ENCODE results near the gene ZGPAT. TPM values are rescaled to one million over a fixed set of nuclear protein-coding genes. Genes with fewer than 3 reads are reported as not detected.
"Not testable (repeated sequence)": the region's sequence is repeated elsewhere in the genome, so short reads cannot be mapped to it uniquely, and the experiment has no call there.

The ZGPAT gene
- total RNA-seq, 1 experiment from 2014 or later: 28.3 TPM

DNA sequence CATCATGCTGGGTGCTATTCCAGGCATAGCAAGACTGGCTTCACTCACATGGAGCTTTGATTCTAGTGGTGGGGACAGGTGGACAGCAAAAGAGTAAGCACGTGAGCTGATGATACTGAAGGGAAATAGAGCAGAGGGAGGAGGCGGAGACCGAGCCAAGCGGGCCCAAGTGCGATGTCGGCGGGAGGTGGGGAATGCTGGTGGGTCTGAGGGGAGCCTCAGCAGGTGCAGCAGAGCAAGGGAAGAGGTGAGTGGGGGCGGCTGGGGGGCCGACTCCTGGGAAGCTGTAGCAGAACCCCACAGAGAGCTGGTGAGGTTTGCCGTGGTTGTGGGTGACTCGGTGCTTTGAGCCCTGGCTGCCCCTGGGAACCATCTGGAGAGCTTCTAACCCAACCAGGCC lies 39.5 kb upstream of the ZGPAT start:
- Histone ChIP-seq H3K27ac (ENCODE audit: low read depth, low read length, poor library complexity, severe bottlenecking) (no peak overlapping the region), H3K36me3 (ENCODE audit: insufficient read depth, low read length, poor library complexity, severe bottlenecking) (peaks cover 24% of the 10 kb centered on the region), H3K27me3 (replicated peaks; ENCODE audit: insufficient read depth, low read depth, low read length, poor library complexity) (no peaks in the 10 kb centered on the region), H3K4me1 (ENCODE audit: insufficient read depth, low read length, poor library complexity, severe bottlenecking) (no peaks in the 10 kb centered on the region), H3K9me3 (ENCODE audit: low read depth, low read length, poor library complexity, severe bottlenecking) (no peaks in the 10 kb centered on the region), H3K4me3 (ENCODE audit: low read depth, low read length, poor library complexity, severe bottlenecking) (no peak overlapping the region)
- intact Hi-C loops (cut with micrococcal nuclease; ENCODE audit: unreplicated experiment): no loop called here
- no peak for DNase-seq (ENCODE audit: low spot score)
- BruUV-seq (replicated peaks): no TSS peak
- CTCF ChIA-PET: no interaction called here
- TF ChIP-seq, protein P1, sequence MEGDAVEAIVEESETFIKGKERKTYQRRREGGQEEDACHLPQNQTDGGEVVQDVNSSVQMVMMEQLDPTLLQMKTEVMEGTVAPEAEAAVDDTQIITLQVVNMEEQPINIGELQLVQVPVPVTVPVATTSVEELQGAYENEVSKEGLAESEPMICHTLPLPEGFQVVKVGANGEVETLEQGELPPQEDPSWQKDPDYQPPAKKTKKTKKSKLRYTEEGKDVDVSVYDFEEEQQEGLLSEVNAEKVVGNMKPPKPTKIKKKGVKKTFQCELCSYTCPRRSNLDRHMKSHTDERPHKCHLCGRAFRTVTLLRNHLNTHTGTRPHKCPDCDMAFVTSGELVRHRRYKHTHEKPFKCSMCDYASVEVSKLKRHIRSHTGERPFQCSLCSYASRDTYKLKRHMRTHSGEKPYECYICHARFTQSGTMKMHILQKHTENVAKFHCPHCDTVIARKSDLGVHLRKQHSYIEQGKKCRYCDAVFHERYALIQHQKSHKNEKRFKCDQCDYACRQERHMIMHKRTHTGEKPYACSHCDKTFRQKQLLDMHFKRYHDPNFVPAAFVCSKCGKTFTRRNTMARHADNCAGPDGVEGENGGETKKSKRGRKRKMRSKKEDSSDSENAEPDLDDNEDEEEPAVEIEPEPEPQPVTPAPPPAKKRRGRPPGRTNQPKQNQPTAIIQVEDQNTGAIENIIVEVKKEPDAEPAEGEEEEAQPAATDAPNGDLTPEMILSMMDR (conservative IDR thresholded peaks at IDR 0.05; ENCODE audit: low read depth, low read length): no peak
- TF ChIP-seq EZH2 (IDR thresholded peaks at IDR 0.05; ENCODE audit: borderline replicate concordance, low read depth, low read length, poor library complexity, severe bottlenecking): no peak
- POLR2A ChIA-PET (ENCODE audit: low non-redundant PET): interaction anchor here (0.6 kb wide), 1 partner anchor 69 kb away, joined by 3 read pairs; no protein-coding TSS in a partner anchor

DNA sequence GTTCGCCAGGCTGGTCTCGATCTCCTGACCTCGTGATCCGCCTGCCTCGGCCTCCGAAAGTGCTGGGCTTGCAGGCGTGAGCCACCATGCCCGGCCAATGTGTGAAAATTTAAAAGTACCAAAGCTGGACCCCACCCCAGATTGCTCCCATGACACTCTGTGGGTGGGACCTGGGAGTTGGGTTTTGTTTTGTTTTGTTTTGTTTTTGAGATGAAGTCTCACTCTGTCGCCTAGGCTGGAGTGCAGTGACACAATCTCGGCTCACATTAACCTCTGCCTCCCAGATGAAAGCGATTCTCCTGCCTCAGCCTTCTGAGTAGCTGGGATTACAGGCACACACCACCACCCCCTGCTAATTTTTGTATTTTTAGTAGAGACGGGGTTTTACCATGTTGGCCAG lies 36.1 kb upstream of the ZGPAT start:
- intact Hi-C loops (cut with micrococcal nuclease; ENCODE audit: unreplicated experiment); H3K27ac ChIP-seq (ENCODE audit: low read depth, low read length, poor library complexity, severe bottlenecking); CTCF ChIA-PET; POLR2A ChIA-PET (ENCODE audit: low non-redundant PET); H3K27me3 ChIP-seq (replicated peaks; ENCODE audit: insufficient read depth, low read depth, low read length, poor library complexity); H3K4me1 ChIP-seq (ENCODE audit: insufficient read depth, low read length, poor library complexity, severe bottlenecking); DNase-seq (ENCODE audit: low spot score); H3K4me3 ChIP-seq (ENCODE audit: low read depth, low read length, poor library complexity, severe bottlenecking); BruUV-seq (replicated peaks); H3K9me3 ChIP-seq (ENCODE audit: low read depth, low read length, poor library complexity, severe bottlenecking): not testable (repeated sequence)
- peaks cover 20% of the 10 kb centered on the region for H3K36me3 ChIP-seq (ENCODE audit: insufficient read depth, low read length, poor library complexity, severe bottlenecking)

DNA sequence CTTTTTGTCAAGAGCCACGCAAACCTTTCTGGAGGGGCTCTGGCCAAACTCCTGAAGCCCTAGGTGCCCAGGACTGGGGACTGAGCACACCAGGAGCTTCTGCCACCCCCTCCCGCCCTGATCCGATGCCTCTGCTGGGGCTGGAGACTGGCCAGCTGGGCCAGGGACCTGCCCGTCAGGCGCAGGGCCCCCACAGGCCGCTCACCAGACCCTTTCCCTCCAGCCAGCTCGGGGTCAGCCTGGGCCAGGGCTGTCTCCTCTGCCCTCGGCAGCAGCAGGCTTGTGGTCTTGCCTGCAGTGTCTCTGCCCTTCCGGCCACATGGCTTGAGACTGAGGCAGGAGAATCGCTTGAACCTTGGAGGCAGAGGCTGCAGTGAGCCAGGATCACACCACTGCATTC lies 35.2 kb upstream of the ZGPAT start:
- H3K27ac ChIP-seq (ENCODE audit: low read depth, low read length, poor library complexity, severe bottlenecking): no peak overlapping the region
- ChIA-PET POLR2A (ENCODE audit: low non-redundant PET) (no interaction called here), CTCF (no interaction called here)
- no peak overlapping the region for H3K4me3 ChIP-seq (ENCODE audit: low read depth, low read length, poor library complexity, severe bottlenecking)
- no peak for TF ChIP-seq EZH2 (IDR thresholded peaks at IDR 0.05; ENCODE audit: borderline replicate concordance, low read depth, low read length, poor library complexity, severe bottlenecking)
- TF ChIP-seq, protein P1 (conservative IDR thresholded peaks at IDR 0.05; ENCODE audit: low read depth, low read length): no peak
- H3K27me3 ChIP-seq (replicated peaks; ENCODE audit: insufficient read depth, low read depth, low read length, poor library complexity): no peaks in the 10 kb centered on the region
- no peak for DNase-seq (ENCODE audit: low spot score)
- intact Hi-C loops (cut with micrococcal nuclease; ENCODE audit: unreplicated experiment): no loop called here
- no peaks in the 10 kb centered on the region for H3K4me1 ChIP-seq (ENCODE audit: insufficient read depth, low read length, poor library complexity, severe bottlenecking)
- H3K36me3 ChIP-seq (ENCODE audit: insufficient read depth, low read length, poor library complexity, severe bottlenecking): peaks cover 17% of the 10 kb centered on the region
- BruUV-seq (replicated peaks): no TSS peak
- no peaks in the 10 kb centered on the region for H3K9me3 ChIP-seq (ENCODE audit: low read depth, low read length, poor library complexity, severe bottlenecking)

DNA sequence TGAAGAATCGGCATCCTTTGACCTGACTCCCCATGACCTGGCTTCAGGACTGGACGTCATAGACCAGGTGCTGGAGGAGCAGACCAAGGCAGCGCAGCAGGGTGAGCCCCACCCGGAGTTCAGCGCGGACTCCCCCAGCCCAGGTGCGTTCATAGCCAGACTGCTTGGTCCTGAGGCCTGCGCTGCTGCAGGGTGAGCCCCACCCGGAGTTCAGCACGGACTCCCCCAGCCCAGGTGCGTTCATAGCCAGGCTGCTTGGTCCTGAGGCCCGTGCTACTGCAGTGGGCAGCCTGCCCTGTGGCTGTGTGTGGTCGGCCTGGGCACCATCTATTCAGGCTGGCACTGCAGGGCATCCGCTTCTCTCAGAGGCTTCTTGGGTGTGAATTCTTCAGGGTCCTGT lies 33.9 kb upstream of the ZGPAT start:
- no peaks in the 10 kb centered on the region for H3K4me1 ChIP-seq (ENCODE audit: insufficient read depth, low read length, poor library complexity, severe bottlenecking)
- no peaks in the 10 kb centered on the region for H3K9me3 ChIP-seq (ENCODE audit: low read depth, low read length, poor library complexity, severe bottlenecking)
- no peaks in the 10 kb centered on the region for H3K27me3 ChIP-seq (replicated peaks; ENCODE audit: insufficient read depth, low read depth, low read length, poor library complexity)
- intact Hi-C loops (cut with micrococcal nuclease; ENCODE audit: unreplicated experiment): no loop called here
- H3K4me3 ChIP-seq (ENCODE audit: low read depth, low read length, poor library complexity, severe bottlenecking): no peak overlapping the region
- ChIA-PET CTCF (no interaction called here), POLR2A (ENCODE audit: low non-redundant PET) (no interaction called here)
- TF ChIP-seq, protein P1 (conservative IDR thresholded peaks at IDR 0.05; ENCODE audit: low read depth, low read length): no peak
- TF ChIP-seq EZH2 (IDR thresholded peaks at IDR 0.05; ENCODE audit: borderline replicate concordance, low read depth, low read length, poor library complexity, severe bottlenecking): no peak
- peaks cover 8% of the 10 kb centered on the region for H3K36me3 ChIP-seq (ENCODE audit: insufficient read depth, low read length, poor library complexity, severe bottlenecking)
- BruUV-seq (replicated peaks): no TSS peak
- no peak for DNase-seq (ENCODE audit: low spot score)
- no peak overlapping the region for H3K27ac ChIP-seq (ENCODE audit: low read depth, low read length, poor library complexity, severe bottlenecking)
